GM21786 (cell line): ENCODE results near the gene BCORL1.

Experiments
- ATAC-seq: cut with Tn5 transposase; IDR thresholded peaks from one replicate; pipeline ENCODE4 v1.9.1; 2021; ENCODE audit not compliant: unreplicated experiment

The BCORL1 gene

DNA sequence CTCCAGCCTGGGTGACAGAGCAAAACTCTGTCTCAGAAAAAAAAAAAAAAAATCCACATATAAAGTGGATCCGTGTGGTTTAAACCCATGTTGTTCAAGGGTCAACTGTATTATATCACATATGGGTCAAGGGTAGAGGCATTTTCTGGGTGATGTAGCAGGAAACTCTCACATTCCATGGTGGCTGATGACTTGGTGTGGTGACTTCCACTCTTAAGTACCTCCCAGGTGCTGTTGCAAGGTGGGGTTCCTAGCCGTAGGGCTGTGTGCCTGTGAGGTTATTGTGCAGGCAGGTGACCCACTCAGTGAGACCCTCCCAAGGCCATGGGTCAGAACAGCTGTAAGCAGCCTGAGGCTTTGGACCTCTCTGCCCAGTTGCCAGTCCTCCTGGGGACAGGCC is 110.8 kb downstream of the BCORL1 start:
- ATAC-seq = no peak

DNA sequence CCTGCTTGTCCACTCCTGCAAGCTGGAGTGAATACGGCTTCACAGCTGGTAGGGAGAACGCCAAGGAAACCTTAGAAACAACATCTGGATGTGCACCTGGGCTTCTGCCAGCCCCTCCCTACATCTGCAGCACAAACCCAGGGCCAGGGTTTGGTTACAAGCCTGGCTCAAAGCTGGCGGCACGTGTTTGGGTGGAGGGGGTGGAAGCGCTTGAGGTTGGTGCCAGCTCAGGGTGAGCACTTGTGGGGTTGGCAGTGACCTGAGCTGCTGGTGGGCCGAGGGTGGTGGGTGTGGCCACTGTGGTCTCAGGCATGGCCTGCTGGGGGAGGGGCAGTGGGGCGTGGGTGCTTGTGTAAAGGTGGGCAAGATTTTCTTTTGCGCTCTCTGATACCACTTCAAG is 112.3 kb downstream of the BCORL1 start:
- no peak for ATAC-seq

DNA sequence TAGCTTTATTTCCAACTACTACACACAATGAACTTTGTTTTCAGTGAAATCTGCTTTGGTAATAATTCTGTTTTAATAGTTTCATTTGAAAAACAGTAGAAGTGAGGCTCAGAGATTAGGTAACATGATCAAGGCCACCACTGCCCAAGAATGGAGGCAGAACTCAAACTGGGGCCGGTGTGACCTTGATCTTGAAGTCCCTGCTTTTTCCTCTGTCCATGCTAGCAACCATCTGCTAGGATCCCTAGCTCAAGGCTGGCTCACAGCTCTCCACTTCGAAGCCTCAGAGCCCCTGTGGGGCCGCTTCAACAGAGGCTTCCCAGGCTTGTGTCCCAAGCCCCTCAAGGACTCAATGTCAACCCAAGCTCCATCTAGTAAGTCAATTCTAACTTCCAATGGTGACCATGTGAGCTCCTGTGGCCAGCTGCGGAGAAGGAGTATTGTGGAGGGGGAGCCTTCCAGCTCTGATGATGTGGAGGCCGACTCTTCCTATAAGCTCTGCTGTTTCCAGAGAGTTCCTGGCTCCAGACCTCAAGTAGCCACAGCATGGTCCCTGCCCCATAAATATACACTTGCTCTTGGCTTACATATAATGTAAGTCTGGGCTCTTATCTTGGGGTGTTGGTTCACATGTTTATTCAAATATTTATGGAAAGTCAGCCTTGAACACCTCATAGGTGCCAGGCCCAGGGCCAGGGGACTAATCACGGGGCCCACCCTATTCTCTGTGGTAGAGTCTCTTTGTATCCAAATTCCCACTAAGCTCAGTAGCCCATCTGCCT is 113.0 kb downstream of the BCORL1 start:
- ATAC-seq = no peak

GRCh38 chrX:130097507-130098209 is 115.2 kb downstream of the BCORL1 start:
- no peak for ATAC-seq

GRCh38 chrX:130098210-130098552 is 115.7 kb downstream of the BCORL1 start:
- ATAC-seq = no peak

DNA sequence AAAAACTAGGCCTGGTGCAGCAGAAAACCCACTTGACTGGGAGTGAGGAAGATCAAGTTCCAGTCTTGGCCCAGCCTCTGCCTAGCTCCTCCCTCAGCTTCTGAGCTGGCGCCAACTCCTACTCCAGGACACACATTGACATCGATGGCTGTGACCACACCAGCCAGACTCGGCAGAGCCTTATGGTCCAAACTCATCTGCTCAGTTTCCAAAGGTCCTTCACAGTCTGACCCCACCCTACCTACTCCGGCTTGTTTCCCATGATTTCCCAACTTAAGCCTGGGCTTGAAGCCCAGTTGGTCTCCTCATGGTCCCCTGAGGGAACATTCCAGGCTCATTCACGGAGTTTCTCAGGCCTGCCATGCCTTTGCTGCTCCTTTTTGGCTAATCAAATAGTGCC is 117.7 kb downstream of the BCORL1 start:
- no peak for ATAC-seq

GRCh38 chrX:130103605-130104004 is 121.2 kb downstream of the BCORL1 start:
- no peak for ATAC-seq

DNA sequence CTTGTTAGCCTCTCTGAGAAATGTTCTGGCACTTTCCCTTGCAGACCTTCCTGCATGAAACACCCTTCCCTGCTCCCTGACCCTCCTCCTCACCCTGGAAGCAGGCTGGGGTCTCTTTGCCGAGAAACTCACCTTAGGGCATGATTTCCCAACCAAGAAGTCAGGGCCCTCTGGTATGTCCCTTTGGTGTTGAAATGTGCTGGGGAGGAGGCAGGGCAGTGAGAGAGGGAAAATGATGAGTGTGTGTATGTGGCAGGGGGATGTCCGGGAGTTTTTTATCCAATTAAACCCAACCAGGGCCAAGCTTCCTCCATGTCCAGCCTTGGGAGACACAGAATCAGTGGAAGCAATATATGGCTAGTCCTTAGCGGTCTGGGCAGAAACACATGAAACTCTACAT is 122.8 kb downstream of the BCORL1 start:
- ATAC-seq = no peak

GRCh38 chrX:130106071-130106470 is 123.6 kb downstream of the BCORL1 start:
- ATAC-seq = no peak
